Brain microvascular endothelial cell (primary cell): ENCODE results near the gene AUTS2.

Source experiments
- DNase-seq: peaks from one replicate; pipeline ENCODE4 v3.0.0-alpha.2; 2020
- H3K27ac ChIP-seq: fragments of 250-450 bp; sonication (Bioruptor Pico); 2 replicates; pipeline ENCODE4 v1.5.1; 2020; ENCODE audit warnings: mild to moderate bottlenecking, moderate library complexity
- H3K27me3 ChIP-seq: fragments of 250-450 bp; sonication (Bioruptor Pico); replicated peaks from 2 replicates; pipeline ENCODE4 v1.5.1; 2020; ENCODE audit warnings: mild to moderate bottlenecking
- H3K36me3 ChIP-seq: fragments of 250-450 bp; sonication (Bioruptor Pico); replicated peaks from 2 replicates; pipeline ENCODE4 v1.5.1; 2020; ENCODE audit warnings: mild to moderate bottlenecking
- H3K4me3 ChIP-seq: 2 replicates; pipeline ENCODE4 v1.5.1; 2011; ENCODE audit warnings: low read depth, mild to moderate bottlenecking, control low read depth, low read length, moderate library complexity
- in situ Hi-C: cut with HindIII; loops from 2 replicates; pipeline ENCODE4 v1.10.0; 2017; ENCODE audit warnings: low sequenced_read_pairs, low pct_ligation_motif_present
- TF ChIP-seq, protein P1 (sequence below): IDR thresholded peaks from 2 replicates; pipeline ENCODE4 v1.5.1; 2011; ENCODE audit warnings: low read depth, mild to moderate bottlenecking, moderate library complexity, low read length, control low read depth, inconsistent platforms; ENCODE audit errors: missing control alignments

AUTS2 gene

DNA sequence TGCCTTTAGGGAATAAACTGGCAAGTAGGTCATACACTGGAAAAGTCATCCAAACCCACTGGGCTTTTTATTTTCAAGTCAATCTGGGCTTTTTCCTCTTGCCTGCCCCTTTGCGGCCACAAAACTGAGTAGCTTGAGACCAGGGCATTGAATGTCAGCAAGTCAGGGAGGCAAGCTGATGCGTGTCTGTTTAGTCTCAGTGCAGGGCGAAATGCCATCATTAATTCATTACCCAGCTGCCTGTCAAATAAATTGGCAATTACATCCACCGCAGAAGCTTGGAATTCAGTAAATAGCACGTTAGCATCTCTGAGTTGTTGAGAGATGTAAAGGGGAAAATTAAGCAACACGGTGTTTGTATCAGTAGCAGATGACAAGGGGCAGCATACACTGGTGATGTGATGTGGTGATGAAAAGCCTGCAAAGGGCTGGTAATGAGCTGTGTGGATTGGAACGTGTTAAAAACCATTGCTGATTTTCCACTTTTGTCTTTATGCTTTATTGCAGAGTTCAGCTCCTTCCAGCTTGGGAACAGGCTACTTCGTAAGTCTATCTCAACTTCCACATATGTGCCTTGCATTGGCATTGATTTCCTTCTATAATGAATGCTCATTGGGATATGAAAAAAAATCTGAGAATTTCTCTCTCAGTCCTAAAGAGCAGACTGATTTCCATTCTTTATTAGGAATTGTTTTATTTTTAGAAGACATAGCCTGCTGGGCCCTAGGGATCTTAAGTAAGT is 535.9 kb downstream of the AUTS2 start:
- H3K27me3 ChIP-seq: no peaks in the 10 kb centered on the region
- in situ Hi-C loops: no loop called here
- H3K4me3 ChIP-seq: no peak overlapping the region
- DNase-seq: no peak
- no peak overlapping the region for H3K27ac ChIP-seq
- no peaks in the 10 kb centered on the region for H3K36me3 ChIP-seq
- TF ChIP-seq, protein P1, sequence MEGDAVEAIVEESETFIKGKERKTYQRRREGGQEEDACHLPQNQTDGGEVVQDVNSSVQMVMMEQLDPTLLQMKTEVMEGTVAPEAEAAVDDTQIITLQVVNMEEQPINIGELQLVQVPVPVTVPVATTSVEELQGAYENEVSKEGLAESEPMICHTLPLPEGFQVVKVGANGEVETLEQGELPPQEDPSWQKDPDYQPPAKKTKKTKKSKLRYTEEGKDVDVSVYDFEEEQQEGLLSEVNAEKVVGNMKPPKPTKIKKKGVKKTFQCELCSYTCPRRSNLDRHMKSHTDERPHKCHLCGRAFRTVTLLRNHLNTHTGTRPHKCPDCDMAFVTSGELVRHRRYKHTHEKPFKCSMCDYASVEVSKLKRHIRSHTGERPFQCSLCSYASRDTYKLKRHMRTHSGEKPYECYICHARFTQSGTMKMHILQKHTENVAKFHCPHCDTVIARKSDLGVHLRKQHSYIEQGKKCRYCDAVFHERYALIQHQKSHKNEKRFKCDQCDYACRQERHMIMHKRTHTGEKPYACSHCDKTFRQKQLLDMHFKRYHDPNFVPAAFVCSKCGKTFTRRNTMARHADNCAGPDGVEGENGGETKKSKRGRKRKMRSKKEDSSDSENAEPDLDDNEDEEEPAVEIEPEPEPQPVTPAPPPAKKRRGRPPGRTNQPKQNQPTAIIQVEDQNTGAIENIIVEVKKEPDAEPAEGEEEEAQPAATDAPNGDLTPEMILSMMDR: no peak

DNA sequence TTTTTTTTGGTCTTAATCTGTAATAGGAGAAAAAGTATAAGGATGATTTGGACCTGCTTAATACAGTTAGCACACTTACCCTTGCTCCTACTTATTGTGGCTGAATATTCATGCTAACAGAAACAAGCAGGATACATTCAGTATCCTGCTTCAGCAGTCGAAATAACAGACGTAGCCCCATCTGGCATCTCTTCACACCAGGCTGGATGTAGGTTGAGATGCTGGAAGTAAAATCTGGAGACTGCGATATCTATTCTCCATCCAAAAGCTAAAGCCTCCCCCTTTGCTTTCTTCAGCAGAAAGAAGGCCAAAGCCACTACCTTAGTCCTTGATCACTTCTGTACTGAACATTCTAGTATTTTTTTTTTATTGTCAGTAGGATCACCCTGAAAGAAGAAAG is 537.4 kb downstream of the AUTS2 start:
- DNase-seq: no peak
- H3K27ac ChIP-seq: no peak overlapping the region
- no peaks in the 10 kb centered on the region for H3K36me3 ChIP-seq
- H3K4me3 ChIP-seq: no peak overlapping the region
- H3K27me3 ChIP-seq: no peaks in the 10 kb centered on the region
- TF ChIP-seq, protein P1: no peak
- in situ Hi-C loops: no loop called here

DNA sequence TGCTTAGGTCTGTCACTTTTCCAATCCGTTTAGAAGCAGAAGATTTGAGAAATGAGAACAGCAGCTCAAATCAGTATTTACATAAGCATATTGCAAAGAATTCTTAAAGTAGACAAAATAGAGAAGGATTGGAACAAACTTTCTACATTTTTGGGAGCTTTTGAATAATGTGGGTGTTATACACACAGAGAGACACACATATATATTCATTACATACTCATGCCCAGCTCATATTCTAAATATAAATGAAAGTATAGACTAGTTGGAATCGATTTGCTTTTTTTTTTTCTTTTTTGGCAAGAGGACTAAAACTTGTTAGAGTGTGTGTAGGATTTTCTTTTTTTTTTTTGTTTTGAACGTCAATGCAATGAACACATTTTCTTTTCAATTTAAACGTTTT is 538.9 kb downstream of the AUTS2 start:
- TF ChIP-seq, protein P1: no peak
- no peak overlapping the region for H3K27ac ChIP-seq
- in situ Hi-C loops: no loop called here
- no peaks in the 10 kb centered on the region for H3K36me3 ChIP-seq
- DNase-seq: no peak
- no peaks in the 10 kb centered on the region for H3K27me3 ChIP-seq
- no peak overlapping the region for H3K4me3 ChIP-seq

DNA sequence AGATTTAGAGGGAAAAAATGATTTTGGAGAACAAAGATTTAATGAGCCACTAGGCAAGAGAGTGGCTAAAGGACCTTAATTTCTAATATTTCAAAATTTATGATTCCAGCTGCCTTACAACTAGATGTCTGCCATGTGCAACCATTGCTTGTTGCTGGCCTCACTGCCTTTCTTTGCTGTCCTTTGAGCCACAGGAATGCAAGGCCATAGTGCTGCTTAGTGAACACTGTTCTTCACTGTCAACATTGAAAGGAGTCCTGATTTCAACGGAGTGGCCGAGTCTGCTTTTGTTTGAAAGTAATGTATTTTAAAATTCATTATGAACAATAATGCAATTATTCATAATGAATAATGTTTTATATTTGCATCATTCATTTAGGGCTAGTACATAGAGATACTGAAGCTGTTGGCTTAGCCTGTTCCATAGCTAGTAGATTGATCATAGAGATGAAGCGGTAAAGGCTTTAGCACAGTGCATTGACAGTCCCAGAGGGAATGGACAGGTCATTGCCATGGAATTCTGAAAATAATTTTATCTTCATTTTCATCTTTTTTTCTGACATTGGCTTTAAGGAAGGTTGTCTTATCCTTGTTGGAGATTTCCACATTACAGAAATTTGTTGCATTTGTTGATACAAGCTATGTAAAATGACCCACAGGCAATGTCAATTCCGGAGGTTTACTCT is 544.1 kb downstream of the AUTS2 start:
- Histone ChIP-seq H3K27ac (no peak overlapping the region), H3K4me3 (no peak overlapping the region), H3K27me3 (no peaks in the 10 kb centered on the region), H3K36me3 (no peaks in the 10 kb centered on the region)
- in situ Hi-C loops: no loop called here
- no peak for DNase-seq
- TF ChIP-seq, protein P1: no peak

DNA sequence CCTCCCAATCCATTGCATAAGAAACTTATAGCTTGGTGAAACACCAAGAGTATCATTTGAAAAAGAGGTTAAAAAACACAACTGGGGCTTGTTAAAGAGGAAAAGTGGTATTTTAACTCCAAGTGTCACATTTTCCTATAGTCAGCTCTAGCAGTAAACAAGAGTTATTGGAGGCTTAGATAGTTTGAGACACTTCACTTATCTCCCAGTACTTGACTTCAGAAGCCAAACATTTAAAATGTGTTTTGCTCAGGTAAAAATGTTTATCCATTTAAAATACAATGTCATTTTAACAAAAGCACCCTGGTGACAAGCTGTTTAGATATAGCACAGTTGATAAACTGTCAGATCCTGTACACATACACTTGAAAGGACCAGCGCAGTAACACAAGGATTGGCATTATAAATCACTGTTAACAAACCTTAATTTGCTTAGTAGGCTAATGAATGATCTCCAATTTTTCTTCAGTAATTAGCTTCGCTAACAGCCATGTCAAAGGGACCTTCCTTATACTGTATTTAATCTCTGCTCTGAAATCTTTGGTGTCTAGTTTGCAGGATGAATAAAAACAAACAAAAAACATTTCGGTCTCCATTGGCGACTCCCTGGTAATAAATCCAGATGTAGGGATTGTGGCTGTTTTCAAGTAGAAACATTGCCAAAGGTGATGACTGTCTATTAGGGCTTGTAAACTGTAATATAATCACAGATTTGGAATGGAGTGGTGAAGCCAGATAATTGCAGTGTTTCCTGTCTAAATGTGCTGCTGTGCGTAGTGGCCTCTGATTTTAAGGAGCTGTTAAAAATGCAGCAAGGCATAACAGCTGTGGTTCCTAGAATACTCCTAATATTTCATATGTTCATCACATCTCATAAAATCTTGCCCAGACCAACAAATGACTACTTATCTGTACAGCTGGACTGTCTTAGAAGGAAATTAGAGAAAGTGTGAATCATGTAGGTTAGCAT is 545.1 kb downstream of the AUTS2 start:
- in situ Hi-C loops: no loop called here
- Histone ChIP-seq H3K27me3 (no peaks in the 10 kb centered on the region), H3K36me3 (no peaks in the 10 kb centered on the region), H3K27ac (no peak overlapping the region), H3K4me3 (no peak overlapping the region)
- DNase-seq: no peak
- TF ChIP-seq, protein P1: no peak
